ENCODE results near the gene ARL3.
A peak's percentile ranks its signal among the peaks of the same experiment; 100 is the strongest.

The ARL3 gene

DNA sequence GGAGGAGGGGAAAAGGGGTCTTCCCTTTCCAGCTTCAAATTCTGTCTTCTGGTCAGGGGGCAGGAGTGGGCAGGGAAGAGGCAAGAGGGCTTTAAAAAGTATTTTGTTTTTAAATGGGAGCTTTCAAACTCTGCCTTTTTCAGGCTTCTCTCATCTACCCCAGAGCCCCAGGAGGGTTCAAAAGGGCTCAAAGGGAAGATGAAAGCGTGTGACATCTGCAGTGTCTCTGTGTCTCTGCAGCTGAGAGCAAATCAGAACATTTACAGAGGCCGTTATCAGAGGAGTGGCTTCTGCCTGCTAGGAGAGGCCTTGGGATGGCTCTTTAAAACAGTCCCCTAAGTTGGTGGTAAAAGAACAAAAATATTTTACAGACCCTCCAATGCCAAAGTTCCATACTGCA is 39.6 kb downstream of the ARL3 start:
- in situ Hi-C loops (cut with MboI; ENCODE audit: low sequenced_read_pairs, unreplicated experiment), result no loop called here
- no peak for TF ChIP-seq CTCF (IDR thresholded peaks at IDR 0.05; ENCODE audit: borderline replicate concordance, control extremely low read depth, extremely low read depth, insufficient read depth, missing control alignments)
- peak; percentile 32 for DNase-seq (ENCODE audit: low spot score)

- TF ChIP-seq CTCF (IDR thresholded peaks at IDR 0.05; ENCODE audit: borderline replicate concordance, control extremely low read depth, extremely low read depth, insufficient read depth, missing control alignments), result no peak
- peak; percentile 76 for DNase-seq (ENCODE audit: low spot score)
Measured at GRCh38 chr10:102673819-102674511, 40.2 kb downstream of the ARL3 start.

DNA sequence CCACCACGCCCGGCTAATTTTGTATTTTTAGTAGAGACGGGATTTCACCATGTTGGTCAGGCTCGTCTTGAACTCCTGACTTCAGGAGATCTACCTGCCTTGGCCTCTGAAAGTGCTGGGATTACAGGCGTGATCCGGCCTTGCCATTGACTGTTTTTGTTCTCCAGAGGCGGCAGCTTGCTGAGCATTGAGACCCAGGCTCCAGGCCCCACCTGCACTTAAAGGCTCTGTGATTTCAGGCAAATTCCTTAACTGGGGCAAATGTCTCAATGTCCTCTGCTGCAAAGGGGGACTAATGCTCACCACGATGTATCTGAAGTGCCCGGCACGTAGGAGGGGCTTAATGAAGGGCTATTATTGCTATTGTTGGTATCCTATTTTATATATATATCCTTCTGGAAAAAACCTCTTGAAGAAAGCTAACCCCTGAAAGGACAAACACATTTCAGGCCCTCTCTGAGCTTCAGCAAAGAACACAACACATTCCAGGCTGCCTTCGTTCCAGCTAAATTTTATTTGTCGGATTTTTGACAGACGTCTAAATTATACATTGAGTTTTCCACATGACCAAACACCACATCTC is 40.9 kb downstream of the ARL3 start:
- no peak for DNase-seq (ENCODE audit: low spot score)
- in situ Hi-C loops (cut with MboI; ENCODE audit: low sequenced_read_pairs, unreplicated experiment), result no loop called here
- TF ChIP-seq CTCF (IDR thresholded peaks at IDR 0.05; ENCODE audit: borderline replicate concordance, control extremely low read depth, extremely low read depth, insufficient read depth, missing control alignments), result no peak

More at GRCh38 chr10:102673819-102674511, 40.2 kb downstream of the ARL3 start:
- in situ Hi-C loops (cut with MboI; ENCODE audit: low sequenced_read_pairs, unreplicated experiment), result no loop called here

- DNase-seq (ENCODE audit: low spot score), result no peak
- in situ Hi-C loops (cut with MboI; ENCODE audit: low sequenced_read_pairs, unreplicated experiment), result no loop called here
- no peak for TF ChIP-seq CTCF (IDR thresholded peaks at IDR 0.05; ENCODE audit: borderline replicate concordance, control extremely low read depth, extremely low read depth, insufficient read depth, missing control alignments)
Measured at GRCh38 chr10:102670871-102671434, 43.2 kb downstream of the ARL3 start.

DNA sequence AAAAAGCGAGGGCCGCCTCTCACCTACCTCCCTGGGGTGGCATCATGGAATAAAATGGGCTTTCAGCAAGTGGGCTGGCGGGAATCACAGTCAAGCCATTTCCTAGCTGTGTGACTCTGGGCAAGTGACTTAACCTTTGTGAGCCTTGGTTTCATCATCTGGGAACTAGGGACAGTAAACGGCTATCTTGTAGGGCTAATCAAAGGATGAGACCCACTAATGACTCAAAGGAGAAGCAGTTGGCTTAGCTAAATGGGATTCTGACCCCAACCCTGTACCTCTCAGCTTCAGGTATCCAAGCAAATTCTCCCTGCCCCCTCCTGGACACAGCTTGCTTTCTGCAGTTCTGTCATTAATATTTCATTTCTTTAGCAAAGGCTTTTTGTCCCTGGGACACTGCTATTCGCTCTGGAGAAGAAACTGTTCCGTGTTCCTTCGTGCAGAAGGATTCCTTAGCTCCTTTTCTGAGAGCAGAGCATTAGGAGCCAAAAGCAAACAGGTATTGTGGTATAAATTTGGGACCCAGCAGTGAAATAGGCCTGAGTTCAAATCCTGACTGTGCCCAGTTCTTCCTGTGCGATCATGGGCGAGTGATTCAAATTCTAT is 44.0 kb downstream of the ARL3 start:
- no peak for TF ChIP-seq CTCF (IDR thresholded peaks at IDR 0.05; ENCODE audit: borderline replicate concordance, control extremely low read depth, extremely low read depth, insufficient read depth, missing control alignments)
- in situ Hi-C loops (cut with MboI; ENCODE audit: low sequenced_read_pairs, unreplicated experiment), result no loop called here
- DNase-seq (ENCODE audit: low spot score), result no peak

- in situ Hi-C loops (cut with MboI; ENCODE audit: low sequenced_read_pairs, unreplicated experiment), result no loop called here
- peak; percentile 18 for TF ChIP-seq CTCF (IDR thresholded peaks at IDR 0.05; ENCODE audit: borderline replicate concordance, control extremely low read depth, extremely low read depth, insufficient read depth, missing control alignments)
- peak; percentile 44 for DNase-seq (ENCODE audit: low spot score)
Measured at GRCh38 chr10:102669206-102670064, 44.8 kb downstream of the ARL3 start.

Measured in GM13976 (cell line).